C4-2B (cell line): ENCODE measurements around the gene PRKAG1.

ENCODE experiments used
- H3K27ac ChIP-seq: fragments of 450-650 bp; 2 replicates; pipeline ENCODE4 v1.5.1; 2017
- ZFX ChIP-seq: fragments of 450-650 bp; IDR thresholded peaks from 2 replicates; pipeline ENCODE4 v1.6.1; 2017
- TF ChIP-seq, protein P1 (sequence below): fragments of 450-650 bp; conservative IDR thresholded peaks from 2 replicates; pipeline ENCODE4 v1.5.1; 2017; ENCODE audit warnings: mild to moderate bottlenecking

Gene PRKAG1

DNA sequence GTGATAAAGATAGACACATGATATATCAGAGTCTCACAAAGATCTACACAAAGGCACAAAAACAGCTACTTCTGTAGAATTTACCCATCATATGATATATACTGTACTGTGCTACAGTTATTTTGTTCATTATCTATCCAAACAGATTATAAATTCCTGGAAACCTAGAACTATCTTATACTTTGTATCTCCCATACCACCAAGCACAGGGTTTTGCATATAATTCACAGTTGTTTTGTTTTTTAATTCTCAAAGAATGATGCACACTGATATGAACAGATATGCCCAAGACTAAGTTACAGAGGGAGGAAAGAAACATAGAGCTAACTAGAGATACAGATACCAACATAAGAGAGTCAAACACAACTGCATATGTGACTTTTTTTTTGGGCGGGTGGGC, 3.4 kb downstream of the PRKAG1 start:
- TF ChIP-seq ZFX = no peak
- TF ChIP-seq, protein P1, sequence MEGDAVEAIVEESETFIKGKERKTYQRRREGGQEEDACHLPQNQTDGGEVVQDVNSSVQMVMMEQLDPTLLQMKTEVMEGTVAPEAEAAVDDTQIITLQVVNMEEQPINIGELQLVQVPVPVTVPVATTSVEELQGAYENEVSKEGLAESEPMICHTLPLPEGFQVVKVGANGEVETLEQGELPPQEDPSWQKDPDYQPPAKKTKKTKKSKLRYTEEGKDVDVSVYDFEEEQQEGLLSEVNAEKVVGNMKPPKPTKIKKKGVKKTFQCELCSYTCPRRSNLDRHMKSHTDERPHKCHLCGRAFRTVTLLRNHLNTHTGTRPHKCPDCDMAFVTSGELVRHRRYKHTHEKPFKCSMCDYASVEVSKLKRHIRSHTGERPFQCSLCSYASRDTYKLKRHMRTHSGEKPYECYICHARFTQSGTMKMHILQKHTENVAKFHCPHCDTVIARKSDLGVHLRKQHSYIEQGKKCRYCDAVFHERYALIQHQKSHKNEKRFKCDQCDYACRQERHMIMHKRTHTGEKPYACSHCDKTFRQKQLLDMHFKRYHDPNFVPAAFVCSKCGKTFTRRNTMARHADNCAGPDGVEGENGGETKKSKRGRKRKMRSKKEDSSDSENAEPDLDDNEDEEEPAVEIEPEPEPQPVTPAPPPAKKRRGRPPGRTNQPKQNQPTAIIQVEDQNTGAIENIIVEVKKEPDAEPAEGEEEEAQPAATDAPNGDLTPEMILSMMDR = no peak
- H3K27ac ChIP-seq = no peak overlapping the region

DNA sequence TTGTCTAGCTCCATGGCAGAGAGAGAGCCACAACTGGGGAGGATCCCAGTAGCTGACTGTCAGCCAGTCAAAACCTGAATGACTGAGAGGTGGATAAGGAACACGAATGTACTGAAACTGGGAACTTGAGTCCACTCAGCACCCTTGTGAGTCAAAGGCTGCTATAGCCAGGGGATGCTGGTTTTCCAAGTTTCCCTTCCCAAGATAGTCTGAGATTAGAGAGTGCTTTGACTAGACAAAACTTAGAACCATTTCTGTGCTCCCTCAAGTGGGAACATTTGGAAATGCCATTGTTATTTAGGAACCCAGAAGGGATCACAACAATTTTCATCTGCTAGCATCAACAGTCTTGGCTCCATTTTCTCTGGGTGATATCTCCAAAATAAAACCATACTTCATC, 4.0 kb downstream of the PRKAG1 start:
- H3K27ac ChIP-seq = no peak overlapping the region
- no peak for TF ChIP-seq ZFX
- TF ChIP-seq, protein P1 = no peak; the same call in 1 of the 2 replicates

DNA sequence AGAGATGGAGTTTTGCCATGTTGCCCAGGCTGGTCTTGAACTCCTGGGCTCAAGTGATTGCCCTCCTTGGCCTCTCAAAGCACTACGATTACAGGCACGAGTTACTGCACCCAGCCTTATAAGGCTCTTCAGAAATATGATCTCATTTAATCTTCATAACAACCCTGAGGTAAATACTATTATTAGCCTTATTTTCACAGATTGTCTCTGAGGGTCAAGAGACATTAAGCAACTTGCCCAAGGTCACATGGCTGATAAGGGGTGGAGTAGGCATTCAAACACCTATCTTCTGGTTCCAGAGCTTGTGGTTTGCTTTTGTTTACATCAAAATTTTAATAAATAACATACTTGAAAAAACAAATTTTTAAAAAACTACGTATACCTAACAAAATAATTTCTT, 5.1 kb downstream of the PRKAG1 start:
- no peak overlapping the region for H3K27ac ChIP-seq
- TF ChIP-seq, protein P1 = no peak
- no peak for TF ChIP-seq ZFX

DNA sequence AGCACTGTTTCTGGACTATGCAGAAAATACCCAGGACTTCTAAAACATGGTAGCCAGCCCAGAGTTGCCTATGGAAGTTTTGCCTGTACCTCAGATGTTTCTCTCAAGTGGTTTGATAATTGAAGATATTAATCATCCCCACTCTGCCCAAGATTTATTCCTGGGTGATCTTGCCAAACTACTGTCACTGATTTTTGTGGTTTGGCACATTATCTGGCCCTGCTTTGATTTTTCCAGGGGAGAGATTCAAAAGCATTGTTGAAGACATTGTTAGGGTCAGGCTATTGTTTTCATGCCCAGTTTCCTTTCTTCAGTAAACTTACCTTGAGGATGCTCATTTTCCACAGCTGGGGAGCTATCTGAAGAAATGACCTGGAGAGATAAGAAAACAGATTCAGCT, 5.8 kb downstream of the PRKAG1 start:
- TF ChIP-seq, protein P1 = no peak
- TF ChIP-seq ZFX = no peak
- no peak overlapping the region for H3K27ac ChIP-seq

DNA sequence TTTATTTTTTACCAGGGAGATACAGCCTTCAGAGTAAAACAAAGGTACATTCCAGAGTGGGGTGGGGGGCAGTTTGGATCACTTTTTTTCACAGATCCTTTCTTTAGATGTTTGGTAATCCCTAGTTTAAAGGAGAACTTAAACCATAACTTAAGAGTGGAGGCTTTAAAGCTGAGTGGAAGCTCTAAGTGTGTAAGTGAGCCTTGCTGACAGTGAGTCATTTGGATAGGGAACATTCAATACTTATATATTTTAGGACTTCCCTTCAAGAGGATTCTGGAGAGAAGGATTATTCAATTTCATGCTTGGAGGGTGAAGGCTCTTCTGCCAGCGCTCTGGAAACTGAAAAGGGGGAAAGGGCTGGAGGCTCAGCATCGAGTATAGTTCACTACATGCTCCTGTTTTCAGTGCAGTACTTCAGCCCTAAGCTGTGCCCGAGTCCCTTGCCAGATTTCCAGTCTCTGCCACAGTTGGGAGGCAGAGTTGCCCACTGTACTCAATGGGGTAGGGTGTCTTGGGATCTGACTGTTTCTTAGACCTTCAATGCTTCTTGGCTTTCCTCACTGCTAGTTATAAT, 8.4 kb downstream of the PRKAG1 start:
- TF ChIP-seq, protein P1 = no peak
- TF ChIP-seq ZFX = no peak

DNA sequence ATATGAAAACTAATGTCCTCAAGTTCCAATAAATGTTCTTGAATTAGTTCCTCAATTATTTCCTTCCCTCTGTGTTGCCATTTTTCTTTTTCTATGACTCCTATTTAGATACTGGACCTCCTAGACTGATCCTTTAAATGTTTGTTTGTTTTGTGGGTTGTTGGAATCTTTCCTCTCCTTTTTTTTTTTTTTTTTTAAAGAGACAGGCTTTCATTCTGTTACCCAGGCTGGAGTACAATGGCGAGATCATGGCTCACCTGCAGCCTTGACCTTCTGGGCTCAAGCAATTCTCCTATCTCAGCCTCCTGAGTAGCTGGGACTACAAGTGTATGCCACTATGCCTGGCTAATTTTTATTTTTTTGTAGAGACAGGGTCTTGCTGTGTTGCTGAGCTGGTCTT, 9.6 kb downstream of the PRKAG1 start:
- TF ChIP-seq, protein P1 = no peak
- no peak for TF ChIP-seq ZFX
- H3K27ac ChIP-seq = no peak overlapping the region

More for the DNA sequence above, 8.4 kb downstream of the PRKAG1 start:
- no peak overlapping the region for H3K27ac ChIP-seq

DNA sequence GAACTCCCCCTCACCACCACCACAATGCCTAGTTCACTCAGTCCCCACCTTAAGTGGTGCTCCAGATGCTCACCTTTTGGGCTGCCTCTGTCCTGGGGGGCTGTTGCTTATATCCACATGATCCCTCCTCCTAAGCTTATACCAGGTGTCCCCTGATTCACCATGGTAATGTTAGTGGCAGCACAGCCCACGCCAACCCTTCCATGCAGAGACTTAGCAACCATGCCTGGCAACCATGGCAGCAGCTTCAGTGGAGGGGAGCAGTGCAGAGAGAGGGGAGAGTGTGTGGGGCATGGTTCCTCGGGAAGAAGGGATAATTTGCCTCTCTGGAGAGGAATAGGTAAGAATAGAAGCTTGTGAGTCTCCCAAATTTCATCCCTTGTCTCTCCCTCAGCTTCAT, 18.2 kb downstream of the PRKAG1 start:
- H3K27ac ChIP-seq = no peak overlapping the region

More for the DNA sequence above, 18.2 kb downstream of the PRKAG1 start:
- TF ChIP-seq, protein P1 = no peak
- no peak for TF ChIP-seq ZFX
